HEK293 (cell line): ENCODE measurements around the gene SRGAP2C.
"Not testable (repeated sequence)": the region's sequence is repeated elsewhere in the genome, so short reads cannot be mapped to it uniquely, and the experiment has no call there.

ENCODE experiments used
- CTCF ChIP-seq: fragments of 450-650 bp; formaldehyde crosslinking; IDR thresholded peaks from 2 replicates; pipeline ENCODE4 v1.5.1; 2016; ENCODE audit warnings: missing biosample characterization, missing genetic modification characterization
- PATZ1 ChIP-seq: fragments of 450-650 bp; formaldehyde crosslinking; IDR thresholded peaks from 2 replicates; pipeline ENCODE4 v1.5.1; 2016; ENCODE audit warnings: missing biosample characterization, missing genetic modification characterization
- ZNF274 ChIP-seq, 2 experiments: fragments of 200-500 bp in 1 of 2; fragments of 450-650 bp in 1 of 2; sonication (Bioruptor generic) in 1 of 2; formaldehyde crosslinking in 1 of 2; IDR thresholded peaks; 2 replicates each; pipeline versions ENCODE4 v1.5.1 to v1.6.1; 2014 to 2016; ENCODE audit warnings: borderline replicate concordance in 1 of 2, inconsistent platforms in 1 of 2, low read length in 1 of 2, missing biosample characterization in 1 of 2, missing genetic modification characterization in 1 of 2
- ZNF529 ChIP-seq: fragments of 450-650 bp; formaldehyde crosslinking; IDR thresholded peaks from 2 replicates; pipeline ENCODE4 v1.5.1; 2017; ENCODE audit warnings: missing genetic modification characterization, missing biosample characterization; ENCODE audit not compliant: insufficient replicate concordance

- not testable (repeated sequence) for TF ChIP-seq CTCF (tag by site-specific recombination); PATZ1 (tag by site-specific recombination); ZNF529 (tag by site-specific recombination); ZNF274 (IDR thresholded peaks at IDR 0.05; ENCODE audit: low read length); ZNF274 (tag by site-specific recombination; IDR thresholded peaks at IDR 0.05; ENCODE audit: borderline replicate concordance)
Observed at GRCh38 chr1:121226925-121227324, 42.1 kb downstream of the SRGAP2C start.
